Caco-2 (cell line): Measurements from ENCODE around the gene RGS8. TPM values are rescaled to one million over a fixed set of nuclear protein-coding genes. Genes with fewer than 3 reads are reported as not detected.

ENCODE experiments used
- BruUV-seq: library from RNA; stranded (reverse); fragments of 400-500 nt; replicated peaks from 2 replicates; lab custom pipeline; 2021; lab: Mats Ljungman, UMichigan
- CTCF ChIA-PET: fragments of 300-600 bp; sonication (Branson Sonifier 250); formaldehyde crosslinking; loops from one replicate; lab custom pipeline; 2022; ENCODE audit warnings: antibody characterized with exemption; lab: Charles Lee
- POLR2A ChIA-PET: fragments of 300-600 bp; sonication (Branson Sonifier 250); formaldehyde crosslinking; loops from one replicate; lab custom pipeline; 2022; ENCODE audit warnings: antibody characterized with exemption; lab: Charles Lee
- DNase-seq, 2 experiments: peaks; one replicate each; pipeline versions ENCODE4 v3.0.0 to v3.0.0-alpha.2; 2020 to 2022
- H3K27me3 ChIP-seq: replicated peaks from 2 replicates; pipeline ENCODE4 v1.6.0; 2011; ENCODE audit warnings: low read length; ENCODE audit not compliant: control insufficient read depth, insufficient read depth
- H3K36me3 ChIP-seq: 2 replicates; pipeline ENCODE4 v1.5.1; 2011; ENCODE audit warnings: low read length; ENCODE audit not compliant: control insufficient read depth, insufficient read depth
- H3K4me1 ChIP-seq: fragments of 250-450 bp; sonication (Bioruptor Pico); 2 replicates; pipeline ENCODE4 v1.5.1; 2020; ENCODE audit warnings: mild to moderate bottlenecking
- H3K4me3 ChIP-seq: 2 replicates; pipeline ENCODE4 v1.5.1; 2011; ENCODE audit warnings: low read depth, mild to moderate bottlenecking, control low read depth, low read length
- H3K9me3 ChIP-seq: fragments of 250-450 bp; sonication (Bioruptor Pico); 2 replicates; pipeline ENCODE4 v1.5.1; 2020; ENCODE audit warnings: mild to moderate bottlenecking, moderate library complexity
- H3K27ac Mint-ChIP-seq: one replicate; pipeline ENCODE4 v1.8.0; 2022; ENCODE audit warnings: mixed read lengths; ENCODE audit not compliant: unreplicated experiment
- H3K27me3 Mint-ChIP-seq: one replicate; pipeline ENCODE4 v1.8.0; 2022; ENCODE audit warnings: mixed read lengths; ENCODE audit not compliant: insufficient read depth, unreplicated experiment
- H3K36me3 Mint-ChIP-seq: one replicate; pipeline ENCODE4 v1.8.0; 2022; ENCODE audit warnings: mild to moderate bottlenecking, mixed read lengths; ENCODE audit not compliant: insufficient read depth, unreplicated experiment
- H3K4me1 Mint-ChIP-seq: one replicate; pipeline ENCODE4 v1.8.0; 2022; ENCODE audit warnings: low read depth, mixed read lengths; ENCODE audit not compliant: unreplicated experiment
- H3K4me3 Mint-ChIP-seq: one replicate; pipeline ENCODE4 v1.8.0; 2022; ENCODE audit warnings: mild to moderate bottlenecking, moderate library complexity, mixed read lengths; ENCODE audit not compliant: unreplicated experiment
- H3K9me3 Mint-ChIP-seq: one replicate; pipeline ENCODE4 v1.8.0; 2022; ENCODE audit warnings: mixed read lengths; ENCODE audit not compliant: unreplicated experiment
- intact Hi-C: fragments of 100-400 bp; cut with micrococcal nuclease; formaldehyde crosslinking; loops from one replicate; pipeline ENCODE4 v1.10.0; 2022; ENCODE audit not compliant: unreplicated experiment
- total RNA-seq: library from RNA; stranded (reverse); gene quantifications from 2 replicates; pipeline ENCODE4 v1.2.3, GENCODE V29; 2022
- TF ChIP-seq, protein P1 (sequence below), 2 experiments: fragments of 200-600 bp in 1 of 2; IDR thresholded peaks; 1 replicate in 1 of 2; 2 replicates in 1 of 2; pipeline versions ENCODE4 v1.5.1 to v1.8.0; 2011 to 2022; ENCODE audit warnings: antibody characterized with exemption in 1 of 2, control low read depth in 1 of 2, inconsistent platforms in 1 of 2, low read depth in 1 of 2, low read length in 1 of 2, mild to moderate bottlenecking in 1 of 2, moderate library complexity in 1 of 2; ENCODE audit not compliant: insufficient read depth in 1 of 2, severe bottlenecking in 1 of 2, unreplicated experiment in 1 of 2

RGS8 gene
- total RNA-seq, 1 experiment from 2014 or later, result not detected

DNA sequence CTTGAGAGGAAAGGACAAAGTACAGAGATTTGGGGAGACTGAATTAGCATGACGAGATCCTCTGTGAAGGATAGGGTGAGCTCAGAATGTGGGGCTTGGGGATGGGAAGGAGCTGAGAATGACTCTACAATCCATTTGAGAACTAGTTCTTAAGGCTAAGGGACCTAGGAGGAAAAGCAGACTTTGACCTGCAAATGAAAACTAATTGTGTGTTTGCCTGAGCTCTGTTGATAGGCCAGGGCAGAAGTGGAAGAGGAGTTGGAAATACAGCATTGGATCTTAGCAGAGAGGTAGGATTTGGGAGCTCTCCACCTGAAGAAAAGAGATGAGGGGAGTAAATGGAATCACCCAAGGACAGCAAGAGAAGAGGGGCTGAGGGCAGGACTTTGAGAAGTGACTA lies 2.1 kb upstream of the RGS8 start:
- no TSS peak for BruUV-seq
- no peak overlapping the region for H3K27ac Mint-ChIP-seq
- H3K9me3 Mint-ChIP-seq, result no peaks in the 10 kb centered on the region
- Histone ChIP-seq H3K36me3 (no peaks in the 10 kb centered on the region), H3K4me1 (peaks cover 43% of the 10 kb centered on the region), H3K4me3 (no peak overlapping the region), H3K9me3 (no peaks in the 10 kb centered on the region), H3K27me3 (no peaks in the 10 kb centered on the region)
- H3K4me1 Mint-ChIP-seq, result peaks cover 15% of the 10 kb centered on the region
- POLR2A ChIA-PET, result no interaction called here
- H3K4me3 Mint-ChIP-seq, result no peak overlapping the region
- intact Hi-C loops, result no loop called here
- H3K27me3 Mint-ChIP-seq, result no peaks in the 10 kb centered on the region
- CTCF ChIA-PET, result no interaction called here
- TF ChIP-seq, protein P1, sequence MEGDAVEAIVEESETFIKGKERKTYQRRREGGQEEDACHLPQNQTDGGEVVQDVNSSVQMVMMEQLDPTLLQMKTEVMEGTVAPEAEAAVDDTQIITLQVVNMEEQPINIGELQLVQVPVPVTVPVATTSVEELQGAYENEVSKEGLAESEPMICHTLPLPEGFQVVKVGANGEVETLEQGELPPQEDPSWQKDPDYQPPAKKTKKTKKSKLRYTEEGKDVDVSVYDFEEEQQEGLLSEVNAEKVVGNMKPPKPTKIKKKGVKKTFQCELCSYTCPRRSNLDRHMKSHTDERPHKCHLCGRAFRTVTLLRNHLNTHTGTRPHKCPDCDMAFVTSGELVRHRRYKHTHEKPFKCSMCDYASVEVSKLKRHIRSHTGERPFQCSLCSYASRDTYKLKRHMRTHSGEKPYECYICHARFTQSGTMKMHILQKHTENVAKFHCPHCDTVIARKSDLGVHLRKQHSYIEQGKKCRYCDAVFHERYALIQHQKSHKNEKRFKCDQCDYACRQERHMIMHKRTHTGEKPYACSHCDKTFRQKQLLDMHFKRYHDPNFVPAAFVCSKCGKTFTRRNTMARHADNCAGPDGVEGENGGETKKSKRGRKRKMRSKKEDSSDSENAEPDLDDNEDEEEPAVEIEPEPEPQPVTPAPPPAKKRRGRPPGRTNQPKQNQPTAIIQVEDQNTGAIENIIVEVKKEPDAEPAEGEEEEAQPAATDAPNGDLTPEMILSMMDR (IDR thresholded peaks at IDR 0.05; ENCODE audit: insufficient read depth in 1 of 2, low read depth in 1 of 2, low read length in 1 of 2, severe bottlenecking in 1 of 2, unreplicated experiment in 1 of 2), result no peak
- DNase-seq, result peak in 1 of 2 experiments; percentile 13
- no peaks in the 10 kb centered on the region for H3K36me3 Mint-ChIP-seq

DNA sequence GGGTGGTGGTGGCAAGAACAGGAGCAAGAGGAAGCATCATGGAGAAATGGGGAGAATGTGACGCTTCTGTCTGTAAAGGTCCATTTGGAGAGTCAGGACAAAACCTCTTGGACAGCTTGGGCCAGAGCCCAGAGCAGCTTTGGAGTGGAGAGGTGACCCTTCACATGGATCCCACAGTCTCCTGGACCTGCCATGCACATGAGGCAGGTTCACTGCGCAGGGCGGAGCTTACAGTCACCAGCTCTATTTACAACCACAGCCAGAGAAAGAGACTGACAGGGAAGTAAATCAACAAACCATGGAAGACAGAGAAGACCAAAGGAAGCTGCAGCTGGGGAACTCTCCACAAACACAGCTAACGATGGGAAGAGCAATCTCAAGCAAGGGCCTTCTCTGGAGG lies 828 bp upstream of the RGS8 start:
- Histone ChIP-seq H3K4me1 (peaks cover 55% of the 10 kb centered on the region), H3K27me3 (no peaks in the 10 kb centered on the region), H3K9me3 (no peaks in the 10 kb centered on the region), H3K4me3 (no peak overlapping the region), H3K36me3 (no peaks in the 10 kb centered on the region)
- no peak for DNase-seq
- CTCF ChIA-PET, result no interaction called here
- POLR2A ChIA-PET, result no interaction called here
- TF ChIP-seq, protein P1 (IDR thresholded peaks at IDR 0.05; ENCODE audit: insufficient read depth in 1 of 2, low read depth in 1 of 2, low read length in 1 of 2, severe bottlenecking in 1 of 2, unreplicated experiment in 1 of 2), result no peak
- Mint-ChIP-seq H3K27me3 (no peaks in the 10 kb centered on the region), H3K4me3 (no peak overlapping the region), H3K27ac (no peak overlapping the region), H3K36me3 (no peaks in the 10 kb centered on the region), H3K4me1 (peaks cover 23% of the 10 kb centered on the region), H3K9me3 (no peaks in the 10 kb centered on the region)
- intact Hi-C loops, result no loop called here
- no TSS peak for BruUV-seq

DNA sequence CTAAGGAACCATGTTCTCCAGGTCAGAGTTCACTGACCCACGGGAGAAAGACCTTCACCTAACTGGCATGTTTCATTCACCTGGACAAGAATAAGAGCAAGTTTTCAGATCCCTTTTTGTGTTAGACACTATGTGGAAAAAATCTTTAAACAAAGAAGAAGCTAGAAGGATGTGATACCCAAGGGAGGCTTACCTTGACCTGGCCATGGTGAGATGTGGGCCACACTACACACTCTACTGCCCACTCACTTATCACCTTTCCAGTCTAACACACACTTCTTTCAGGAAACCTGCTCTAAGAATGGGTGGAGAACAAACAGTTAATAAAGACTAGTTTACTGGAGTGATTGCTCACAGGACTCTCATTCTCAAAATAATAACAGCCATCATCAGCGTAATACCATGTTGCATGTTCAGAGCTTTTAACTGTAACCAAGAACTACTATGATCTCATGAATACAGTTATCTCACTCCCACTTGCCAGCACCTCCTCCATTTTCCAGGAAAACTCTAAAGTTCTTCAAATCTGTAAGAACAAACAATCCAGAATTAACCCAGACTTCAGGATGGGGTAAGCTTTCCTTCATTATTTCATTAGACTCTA lies 1.4 kb downstream of the RGS8 start:
- DNase-seq, result no peak
- H3K27me3 ChIP-seq, result no peaks in the 10 kb centered on the region
- Mint-ChIP-seq H3K27ac (no peak overlapping the region), H3K9me3 (no peaks in the 10 kb centered on the region), H3K4me1 (peaks cover 19% of the 10 kb centered on the region), H3K36me3 (no peaks in the 10 kb centered on the region), H3K27me3 (no peaks in the 10 kb centered on the region), H3K4me3 (no peak overlapping the region)
- no TSS peak for BruUV-seq
- H3K4me3 ChIP-seq, result no peak overlapping the region
- TF ChIP-seq, protein P1 (IDR thresholded peaks at IDR 0.05; ENCODE audit: insufficient read depth in 1 of 2, low read depth in 1 of 2, low read length in 1 of 2, severe bottlenecking in 1 of 2, unreplicated experiment in 1 of 2), result no peak
- CTCF ChIA-PET, result no interaction called here
- H3K9me3 ChIP-seq, result no peaks in the 10 kb centered on the region
- no peaks in the 10 kb centered on the region for H3K36me3 ChIP-seq
- intact Hi-C loops, result no loop called here
- POLR2A ChIA-PET, result no interaction called here
- peaks cover 45% of the 10 kb centered on the region for H3K4me1 ChIP-seq
